ENCODE measurements around the gene CLEC17A. TPM values are rescaled to one million over a fixed set of nuclear protein-coding genes. Genes with fewer than 3 reads are reported as not detected.
"Not testable (repeated sequence)": the region's sequence is repeated elsewhere in the genome, so short reads cannot be mapped to it uniquely, and the experiment has no call there.

Gene CLEC17A
- total RNA-seq, 1 donor from 2014 or later = not detected

- intact Hi-C loops (cut with micrococcal nuclease) = no loop called here
Measured at GRCh38 chr19:14577264-14577663, 5.6 kb upstream of the CLEC17A start.

GRCh38 chr19:14577885-14578427 lies 4.9 kb upstream of the CLEC17A start:
- intact Hi-C loops (cut with micrococcal nuclease) = no loop called here

- intact Hi-C loops (cut with micrococcal nuclease) = no loop called here
Measured at GRCh38 chr19:14580623-14581237, 2.2 kb upstream of the CLEC17A start.

- intact Hi-C loops (cut with micrococcal nuclease) = not testable (repeated sequence)
Measured at GRCh38 chr19:14584372-14584771, 1.5 kb downstream of the CLEC17A start.

- intact Hi-C loops (cut with micrococcal nuclease) = not testable (repeated sequence)
Measured at GRCh38 chr19:14585187-14585586, 2.3 kb downstream of the CLEC17A start.

- intact Hi-C loops (cut with micrococcal nuclease) = not testable (repeated sequence)
Measured at GRCh38 chr19:14589433-14589832, 6.5 kb downstream of the CLEC17A start.

GRCh38 chr19:14595558-14595957 lies 12.7 kb downstream of the CLEC17A start:
- intact Hi-C loops (cut with micrococcal nuclease) = no loop called here

GRCh38 chr19:14599548-14600147 lies 16.8 kb downstream of the CLEC17A start:
- intact Hi-C loops (cut with micrococcal nuclease) = no loop called here

- intact Hi-C loops (cut with micrococcal nuclease) = no loop called here
Measured at GRCh38 chr19:14603990-14604387, 21.1 kb downstream of the CLEC17A start.

- intact Hi-C loops (cut with micrococcal nuclease) = no loop called here
Measured at GRCh38 chr19:14606627-14607026, 23.7 kb downstream of the CLEC17A start.

GRCh38 chr19:14611051-14611450 lies 28.2 kb downstream of the CLEC17A start:
- intact Hi-C loops (cut with micrococcal nuclease) = no loop called here

GRCh38 chr19:14612242-14612641 lies 29.4 kb downstream of the CLEC17A start:
- intact Hi-C loops (cut with micrococcal nuclease) = not testable (repeated sequence)

- intact Hi-C loops (cut with micrococcal nuclease) = no loop called here
Measured at GRCh38 chr19:14612657-14613056, 29.8 kb downstream of the CLEC17A start.

GRCh38 chr19:14613399-14614098 lies 30.7 kb downstream of the CLEC17A start:
- intact Hi-C loops (cut with micrococcal nuclease) = not testable (repeated sequence)

- intact Hi-C loops (cut with micrococcal nuclease) = no loop called here
Measured at GRCh38 chr19:14614099-14614412, 31.2 kb downstream of the CLEC17A start.

- intact Hi-C loops (cut with micrococcal nuclease) = no loop called here
Measured at GRCh38 chr19:14615623-14616022, 32.7 kb downstream of the CLEC17A start.

GRCh38 chr19:14616407-14616806 lies 33.5 kb downstream of the CLEC17A start:
- intact Hi-C loops (cut with micrococcal nuclease) = no loop called here

- intact Hi-C loops (cut with micrococcal nuclease) = no loop called here
Measured at GRCh38 chr19:14619404-14619803, 36.5 kb downstream of the CLEC17A start.

GRCh38 chr19:14624491-14624890 lies 41.6 kb downstream of the CLEC17A start:
- intact Hi-C loops (cut with micrococcal nuclease) = not testable (repeated sequence)

- intact Hi-C loops (cut with micrococcal nuclease) = no loop called here
Measured at GRCh38 chr19:14629557-14629956, 46.7 kb downstream of the CLEC17A start.

- intact Hi-C loops (cut with micrococcal nuclease) = no loop called here
Measured at GRCh38 chr19:14632286-14632685, 49.4 kb downstream of the CLEC17A start.

GRCh38 chr19:14639536-14640277 lies 56.8 kb downstream of the CLEC17A start:
- intact Hi-C loops (cut with micrococcal nuclease) = no loop called here
